Gastroesophageal sphincter (tissue), 4 donors: ENCODE measurements around the gene SLC43A1. TPM values are rescaled to one million over a fixed set of nuclear protein-coding genes. Genes with fewer than 3 reads are reported as not detected.

Experiments used
- ATAC-seq: fragments of 150-250 bp; one replicate; pipeline ENCODE4 v1.9.1; 2016; ENCODE audit warnings: mild to moderate bottlenecking, moderate library complexity
- H3K27ac ChIP-seq, 4 donors: fragments of 200-600 bp; sonication (generic) in 3 of 4; 1 replicate in 3 of 4; 2 replicates in 1 of 4; pipeline ENCODE4 v1.5.1; 2016 to 2019
- H3K27me3 ChIP-seq: fragments of 200-600 bp; sonication (generic); one replicate; pipeline ENCODE4 v1.5.1; 2019
- H3K36me3 ChIP-seq, 2 donors: fragments of 200-600 bp; sonication (generic); one replicate each; pipeline ENCODE4 v1.5.1; 2019; ENCODE audit warnings: control low read depth in 1 of 2
- H3K4me1 ChIP-seq, 3 donors: fragments of 200-600 bp; sonication (generic); 1 replicate in 2 of 3; 2 replicates in 1 of 3; pipeline ENCODE4 v1.5.1; 2016 to 2019; ENCODE audit warnings: control low read depth in 2 of 3
- H3K4me3 ChIP-seq, 2 donors: fragments of 200-600 bp; sonication (generic); one replicate each; pipeline ENCODE4 v1.5.1; 2019; ENCODE audit warnings: mild to moderate bottlenecking in 1 of 2, moderate library complexity in 1 of 2
- H3K9me3 ChIP-seq, 3 donors: fragments of 200-600 bp; sonication (generic); one replicate each; pipeline ENCODE4 v1.5.1; 2017 to 2019; ENCODE audit warnings: control low read depth in 2 of 3
- EP300 ChIP-seq: sonication (generic); formaldehyde crosslinking; IDR thresholded peaks from one replicate; pipeline ENCODE4 v1.6.1; 2017; ENCODE audit warnings: antibody characterized with exemption, mild to moderate bottlenecking
- POLR2A ChIP-seq, 2 donors: fragments of 450-650 bp; IDR thresholded peaks; one replicate each; pipeline ENCODE4 v1.6.1; 2017; ENCODE audit warnings: antibody characterized with exemption in 2 of 2, mild to moderate bottlenecking in 2 of 2, moderate library complexity in 1 of 2
- POLR2AphosphoS5 ChIP-seq: sonication (generic); formaldehyde crosslinking; IDR thresholded peaks from one replicate; pipeline ENCODE4 v1.6.1; 2017; ENCODE audit warnings: antibody characterized with exemption
- WGBS, 2 donors: methylation state at CpG; one replicate each; pipeline ENCODE4 v1.1.5; 2018; ENCODE audit warnings: low coverage in 1 of 2; 5-methylcytosine and 5-hydroxymethylcytosine counted together
- total RNA-seq, 4 donors: library from RNA; depleted of rRNA; stranded (reverse); fragments of >200 nt; gene quantifications; one replicate each; pipeline ENCODE4 v1.1.0, GENCODE V29; 2016
- TF ChIP-seq, protein P1 (sequence below), 4 experiments: fragments of 200-600 bp in 2 of 4; fragments of 450-650 bp in 2 of 4; sonication (generic) in 1 of 4; IDR thresholded peaks; one replicate each; pipeline ENCODE4 v1.5.1; 2017 to 2019; ENCODE audit warnings: antibody characterized with exemption in 4 of 4, mild to moderate bottlenecking in 2 of 4, moderate library complexity in 2 of 4

The SLC43A1 gene
- total RNA-seq, 4 donors from 2014 or later, result 14.8 to 36.6 (median 19.7) TPM

GRCh38 chr11:57459164-57460021 is 56.1 kb downstream of the SLC43A1 start:
- ATAC-seq, result no peak
- Histone ChIP-seq H3K4me1 (peaks cover 0 to 46% (median 27%) of the 10 kb centered on the region in 3 donors), H3K27me3 (peaks cover 76% of the 10 kb centered on the region), H3K4me3 (peak overlapping the region in 1 of 2 donors; percentile 52), H3K36me3 (no peaks in the 10 kb centered on the region), H3K27ac (no peak overlapping the region), H3K9me3 (no peaks in the 10 kb centered on the region)
- TF ChIP-seq, protein P1, sequence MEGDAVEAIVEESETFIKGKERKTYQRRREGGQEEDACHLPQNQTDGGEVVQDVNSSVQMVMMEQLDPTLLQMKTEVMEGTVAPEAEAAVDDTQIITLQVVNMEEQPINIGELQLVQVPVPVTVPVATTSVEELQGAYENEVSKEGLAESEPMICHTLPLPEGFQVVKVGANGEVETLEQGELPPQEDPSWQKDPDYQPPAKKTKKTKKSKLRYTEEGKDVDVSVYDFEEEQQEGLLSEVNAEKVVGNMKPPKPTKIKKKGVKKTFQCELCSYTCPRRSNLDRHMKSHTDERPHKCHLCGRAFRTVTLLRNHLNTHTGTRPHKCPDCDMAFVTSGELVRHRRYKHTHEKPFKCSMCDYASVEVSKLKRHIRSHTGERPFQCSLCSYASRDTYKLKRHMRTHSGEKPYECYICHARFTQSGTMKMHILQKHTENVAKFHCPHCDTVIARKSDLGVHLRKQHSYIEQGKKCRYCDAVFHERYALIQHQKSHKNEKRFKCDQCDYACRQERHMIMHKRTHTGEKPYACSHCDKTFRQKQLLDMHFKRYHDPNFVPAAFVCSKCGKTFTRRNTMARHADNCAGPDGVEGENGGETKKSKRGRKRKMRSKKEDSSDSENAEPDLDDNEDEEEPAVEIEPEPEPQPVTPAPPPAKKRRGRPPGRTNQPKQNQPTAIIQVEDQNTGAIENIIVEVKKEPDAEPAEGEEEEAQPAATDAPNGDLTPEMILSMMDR (IDR thresholded peaks at IDR 0.05), result no peak
- TF ChIP-seq POLR2A (IDR thresholded peaks at IDR 0.05) (no peak), POLR2AphosphoS5 (no peak), EP300 (no peak)
- 0 to 2% methylated on average over 9 to 19 of the region's 62 CpGs for WGBS, 2 donors

DNA sequence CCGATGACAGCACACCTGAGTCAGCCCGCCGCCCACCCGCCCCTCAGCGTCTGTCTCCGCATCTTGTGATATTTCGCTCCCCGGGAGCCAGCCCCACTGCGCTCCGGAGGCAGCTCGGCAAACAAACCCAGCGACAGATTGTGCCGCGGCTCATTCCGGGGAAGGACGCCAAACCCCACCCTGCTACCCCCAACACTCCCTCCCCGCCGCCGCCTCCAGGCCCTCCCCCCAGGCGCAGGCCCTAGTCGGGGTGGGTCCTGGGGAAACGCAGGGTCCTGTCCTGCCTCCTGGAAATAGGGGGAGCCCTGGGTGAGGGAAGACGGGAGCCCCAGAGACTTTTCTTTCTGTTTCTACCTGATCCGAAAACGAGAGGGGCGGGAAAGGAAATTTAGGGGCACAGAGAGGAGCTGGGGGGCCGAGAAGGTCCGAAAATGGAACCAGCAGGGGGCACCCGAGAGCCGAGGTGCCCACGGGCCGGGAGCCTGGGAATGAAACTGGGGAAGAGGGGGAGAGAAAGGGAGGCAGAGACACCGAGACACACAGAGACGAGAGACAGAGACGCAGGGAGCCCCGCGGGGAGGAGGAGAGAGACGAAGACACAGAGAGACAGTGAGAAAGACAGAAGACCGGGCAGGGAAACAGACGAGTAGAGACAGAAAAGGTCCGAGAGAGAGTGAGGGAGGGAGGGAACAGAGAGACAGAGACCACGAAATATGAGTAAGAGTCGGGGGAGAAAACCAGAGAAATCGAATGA is 56.9 kb downstream of the SLC43A1 start:
- H3K27ac ChIP-seq, result peak overlapping the region in 1 of 4 donors; percentile 15
- no peaks in the 10 kb centered on the region for H3K36me3 ChIP-seq
- peaks cover 0 to 46% (median 27%) of the 10 kb centered on the region in 3 donors for H3K4me1 ChIP-seq
- peak overlapping the region; percentile 4 to 52 for H3K4me3 ChIP-seq
- WGBS, 2 donors, result 1 to 4% methylated on average over 12 to 18 of the region's 44 CpGs
- peaks cover 74% of the 10 kb centered on the region for H3K27me3 ChIP-seq
- TF ChIP-seq EP300, result no peak
- no peak for TF ChIP-seq POLR2A (IDR thresholded peaks at IDR 0.05)
- TF ChIP-seq, protein P1 (IDR thresholded peaks at IDR 0.05), result peak in 3 of 4 experiments; percentile 67 to 85 (median 67)
- no peak for TF ChIP-seq POLR2AphosphoS5
- ATAC-seq, result peak; percentile 54
- no peaks in the 10 kb centered on the region for H3K9me3 ChIP-seq

- Histone ChIP-seq H3K4me3 (peak overlapping the region; percentile 4 to 52), H3K9me3 (no peaks in the 10 kb centered on the region), H3K4me1 (peaks cover 0 to 46% (median 27%) of the 10 kb centered on the region in 3 donors), H3K36me3 (no peaks in the 10 kb centered on the region), H3K27me3 (peaks cover 75% of the 10 kb centered on the region), H3K27ac (peak overlapping the region in 1 of 4 donors; percentile 15)
- 0% methylated on average over 2 of the region's 16 CpGs; no CpG with 5 or more reads in 1 of the 2 donors for WGBS, 2 donors
- TF ChIP-seq, protein P1 (IDR thresholded peaks at IDR 0.05), result no peak
- TF ChIP-seq EP300 (no peak), POLR2AphosphoS5 (no peak), POLR2A (IDR thresholded peaks at IDR 0.05) (no peak)
- peak; percentile 2 for ATAC-seq
These were observed 57.5 kb downstream of the SLC43A1 start for GRCh38 chr11:57458060-57458409.

GRCh38 chr11:57457643-57458023 is 57.9 kb downstream of the SLC43A1 start:
- 0 to 4% methylated on average over 1 to 5 of the region's 7 CpGs for WGBS, 2 donors
- Histone ChIP-seq H3K27me3 (peaks cover 72% of the 10 kb centered on the region), H3K4me3 (peak overlapping the region in 1 of 2 donors; percentile 52), H3K9me3 (no peaks in the 10 kb centered on the region), H3K4me1 (peaks cover 0 to 46% (median 27%) of the 10 kb centered on the region in 3 donors), H3K36me3 (no peaks in the 10 kb centered on the region), H3K27ac (no peak overlapping the region)
- TF ChIP-seq, protein P1 (IDR thresholded peaks at IDR 0.05), result no peak
- TF ChIP-seq POLR2AphosphoS5 (no peak), POLR2A (IDR thresholded peaks at IDR 0.05) (no peak), EP300 (no peak)
- ATAC-seq, result no peak
